HepG2 (cell line): ENCODE data around the gene NOTCH4. TPM values are rescaled to one million over a fixed set of nuclear protein-coding genes. Genes with fewer than 3 reads are reported as not detected.

ENCODE experiments used
- ATAD3A ChIP-seq: sonication (generic); formaldehyde crosslinking; IDR thresholded peaks from 2 replicates; pipeline ENCODE4 v1.4.0; 2020; ENCODE audit warnings: missing genetic modification reagents
- FOXO4 ChIP-seq: sonication (generic); formaldehyde crosslinking; conservative IDR thresholded peaks from 2 replicates; pipeline ENCODE4 v1.8.1; 2023; ENCODE audit warnings: missing genetic modification reagents
- HMGXB4 ChIP-seq, 2 experiments: sonication (generic) in 1 of 2; formaldehyde crosslinking in 1 of 2; IDR thresholded peaks; 2 replicates each; pipeline versions ENCODE4 v1.4.0 to v1.6.1; 2018 to 2020; ENCODE audit warnings: missing genetic modification reagents in 2 of 2, borderline replicate concordance in 1 of 2, low read depth in 1 of 2, mild to moderate bottlenecking in 1 of 2, missing biosample characterization in 1 of 2
- IRX3 ChIP-seq: sonication (generic); formaldehyde crosslinking; IDR thresholded peaks from 2 replicates; pipeline ENCODE4 v1.8.1; 2023; ENCODE audit warnings: mild to moderate bottlenecking, low read depth, missing genetic modification reagents, borderline replicate concordance
- PHF20 ChIP-seq: sonication (generic); formaldehyde crosslinking; IDR thresholded peaks from 2 replicates; pipeline ENCODE4 v1.5.0; 2020; ENCODE audit warnings: mild to moderate bottlenecking, missing genetic modification reagents
- PHF21A ChIP-seq: sonication (generic); formaldehyde crosslinking; IDR thresholded peaks from 2 replicates; pipeline ENCODE4 v1.5.0; 2020; ENCODE audit warnings: mild to moderate bottlenecking, missing genetic modification reagents
- RCOR2 ChIP-seq: IDR thresholded peaks from 2 replicates; pipeline ENCODE4 v1.6.1; 2016; ENCODE audit warnings: missing biosample characterization, missing genetic modification reagents
- SETDB1 ChIP-seq: sonication (generic); formaldehyde crosslinking; IDR thresholded peaks from 2 replicates; pipeline ENCODE4 v1.5.1; 2020; ENCODE audit warnings: missing genetic modification reagents, mild to moderate bottlenecking, borderline replicate concordance
- SNAPC4 ChIP-seq: sonication (generic); formaldehyde crosslinking; IDR thresholded peaks from 2 replicates; pipeline ENCODE4 v1.4.0; 2020; ENCODE audit warnings: mild to moderate bottlenecking, missing genetic modification reagents
- TRIM24 ChIP-seq: sonication (generic); formaldehyde crosslinking; IDR thresholded peaks from 2 replicates; pipeline ENCODE4 v1.8.0; 2022; ENCODE audit warnings: mild to moderate bottlenecking, missing genetic modification reagents
- ZBED4 ChIP-seq: sonication (generic); formaldehyde crosslinking; IDR thresholded peaks from 2 replicates; pipeline ENCODE4 v1.4.0; 2020; ENCODE audit warnings: missing genetic modification reagents, borderline replicate concordance
- ZNF30 ChIP-seq: sonication (generic); formaldehyde crosslinking; IDR thresholded peaks from 2 replicates; pipeline ENCODE4 v1.5.0; 2020; ENCODE audit warnings: mild to moderate bottlenecking, missing genetic modification reagents
- ZNF350 ChIP-seq: sonication (generic); formaldehyde crosslinking; IDR thresholded peaks from 2 replicates; pipeline ENCODE4 v1.4.0; 2020; ENCODE audit warnings: mild to moderate bottlenecking, low read depth, missing genetic modification reagents, borderline replicate concordance
- ZNF580 ChIP-seq: IDR thresholded peaks from 2 replicates; pipeline ENCODE4 v1.6.1; 2016; ENCODE audit warnings: low read depth, borderline replicate concordance
- ZNF724P ChIP-seq: sonication (generic); formaldehyde crosslinking; IDR thresholded peaks from 2 replicates; pipeline ENCODE4 v1.8.0; 2022; ENCODE audit warnings: missing genetic modification reagents, borderline replicate concordance
- ZZZ3 ChIP-seq: sonication (generic); formaldehyde crosslinking; IDR thresholded peaks from 2 replicates; pipeline ENCODE4 v1.4.0; 2020; ENCODE audit warnings: missing genetic modification reagents, mild to moderate bottlenecking, borderline replicate concordance
- polyA plus RNA-seq, 8 experiments: library from polyadenylated mRNA; depleted of rRNA in 3 of 8; stranded (reverse) in 7 of 8; unstranded in 1 of 8; fragments of >200 nt; fragmentation: Illumina TruSeq in 4 of 8; extraction: Trizol in 4 of 8; gene quantifications; 2 replicates each; pipeline versions ENCODE4 v1.2.1 to v1.2.3, GENCODE V29; 2011 to 2016; ENCODE audit warnings: low read depth in 4 of 8, missing spikeins in 1 of 8, mixed read lengths in 1 of 8; ENCODE audit not compliant: insufficient read depth in 1 of 8
- total RNA-seq, 5 experiments: library from RNA; depleted of rRNA; stranded (reverse); fragments of >200 nt; fragmentation: Illumina TruSeq; extraction: Trizol; gene quantifications; 2 replicates each; pipeline ENCODE4 v1.2.3, GENCODE V29; 2016; ENCODE audit warnings: low read depth in 1 of 5

Gene NOTCH4
- total and polyA plus RNA-seq, 2 of the 13 experiments (the other 11 are each of a cell fraction or from before 2014, with no cell fraction given), result 0.51 to 0.83 TPM

GRCh38 chr6:32154514-32155161 is 69.2 kb downstream of the NOTCH4 start (continued):
- peak; percentile 82 to 97 for TF ChIP-seq HMGXB4 (CRISPR knock-in tag; IDR thresholded peaks at IDR 0.05; ENCODE audit: borderline replicate concordance in 1 of 2, low read depth in 1 of 2)
- TF ChIP-seq ZNF350, result peak; percentile 71; the same call in 1 of the 2 replicates
- TF ChIP-seq PHF20, result no peak
- no peak for TF ChIP-seq TRIM24 (CRISPR knock-in tag)
- no peak for TF ChIP-seq ATAD3A (CRISPR knock-in tag)
- TF ChIP-seq SNAPC4, result peak; percentile 26; the same call in 1 of the 2 replicates
- TF ChIP-seq PHF21A (CRISPR knock-in tag), result no peak
- TF ChIP-seq SETDB1 (CRISPR knock-in tag), result no peak
- TF ChIP-seq RCOR2 (CRISPR knock-in tag), result no peak
- no peak for TF ChIP-seq IRX3 (CRISPR knock-in tag)
- TF ChIP-seq ZNF30, result no peak
- TF ChIP-seq FOXO4, result no peak
- no peak for TF ChIP-seq ZBED4
- peak; percentile 32; the same call in 1 of the 2 replicates for TF ChIP-seq ZNF580 (CRISPR knock-in tag)
- TF ChIP-seq ZZZ3 (CRISPR knock-in tag), result no peak
- peak; percentile 38; the same call in 1 of the 2 replicates for TF ChIP-seq ZNF724P (CRISPR knock-in tag)
